HEK293T (cell line): Measurements from ENCODE around the gene RPL12.

Experiments
- CTCF ChIA-PET: fragments of 350-600 bp; formaldehyde crosslinking; extraction: SDS; loops from one replicate; lab custom pipeline; 2021; ENCODE audit warnings: antibody characterized with exemption, inconsistent platforms; lab: Yijun Ruan, JAX
- POLR2A ChIA-PET: fragments of 350-600 bp; formaldehyde crosslinking; extraction: SDS; loops from one replicate; lab custom pipeline; 2020; ENCODE audit warnings: antibody characterized with exemption, inconsistent platforms; lab: Yijun Ruan, JAX
- DNase-seq: peaks from one replicate; pipeline ENCODE4 v3.0.0; 2012; ENCODE audit warnings: mixed read lengths; ENCODE audit errors: extremely low spot score
- ARNT ChIP-seq: fragments of 450-650 bp; IDR thresholded peaks from 2 replicates; pipeline ENCODE4 v1.6.1; 2017; ENCODE audit warnings: mild to moderate bottlenecking
- BHLHE40 ChIP-seq: fragments of 450-650 bp; IDR thresholded peaks from 2 replicates; pipeline ENCODE4 v1.6.1; 2016; ENCODE audit warnings: mild to moderate bottlenecking, moderate library complexity, borderline replicate concordance
- CTBP1 ChIP-seq: fragments of 450-650 bp; IDR thresholded peaks from 2 replicates; pipeline ENCODE4 v1.6.1; 2016; ENCODE audit warnings: borderline replicate concordance
- ELF4 ChIP-seq: fragments of 450-650 bp; IDR thresholded peaks from 2 replicates; pipeline ENCODE4 v1.6.1; 2017; ENCODE audit warnings: antibody characterized with exemption
- FOXA1 ChIP-seq: fragments of 450-650 bp; IDR thresholded peaks from 2 replicates; pipeline ENCODE4 v1.6.1; 2016; ENCODE audit warnings: mild to moderate bottlenecking
- FOXK2 ChIP-seq: fragments of 450-650 bp; IDR thresholded peaks from 2 replicates; pipeline ENCODE4 v1.6.1; 2016; ENCODE audit warnings: mild to moderate bottlenecking
- FOXM1 ChIP-seq: fragments of 450-650 bp; IDR thresholded peaks from 2 replicates; pipeline ENCODE4 v1.6.1; 2017; ENCODE audit warnings: mild to moderate bottlenecking, borderline replicate concordance
- HDGF ChIP-seq: fragments of 450-650 bp; IDR thresholded peaks from 2 replicates; pipeline ENCODE4 v1.6.1; 2017; ENCODE audit warnings: antibody characterized with exemption, borderline replicate concordance
- L3MBTL2 ChIP-seq: fragments of 450-650 bp; conservative IDR thresholded peaks from 2 replicates; pipeline ENCODE4 v1.6.1; 2016; ENCODE audit warnings: mild to moderate bottlenecking
- LEF1 ChIP-seq: fragments of 450-650 bp; IDR thresholded peaks from 2 replicates; pipeline ENCODE4 v1.6.1; 2017; ENCODE audit warnings: mild to moderate bottlenecking, borderline replicate concordance
- NFRKB ChIP-seq: fragments of 450-650 bp; IDR thresholded peaks from 2 replicates; pipeline ENCODE4 v1.6.1; 2016; ENCODE audit warnings: mild to moderate bottlenecking, moderate library complexity
- SP1 ChIP-seq: fragments of 450-650 bp; IDR thresholded peaks from 2 replicates; pipeline ENCODE4 v1.6.1; 2017
- SUZ12 ChIP-seq: fragments of 450-650 bp; IDR thresholded peaks from 2 replicates; pipeline ENCODE4 v1.6.1; 2016; ENCODE audit warnings: mild to moderate bottlenecking
- TARDBP ChIP-seq: fragments of 450-650 bp; IDR thresholded peaks from 2 replicates; pipeline ENCODE4 v1.6.1; 2016
- ZNF384 ChIP-seq: fragments of 450-650 bp; IDR thresholded peaks from 2 replicates; pipeline ENCODE4 v1.6.1; 2016
- TF ChIP-seq, protein P1 (sequence below): fragments of 450-650 bp; IDR thresholded peaks from 2 replicates; pipeline ENCODE4 v1.6.1; 2016

RPL12 gene

DNA sequence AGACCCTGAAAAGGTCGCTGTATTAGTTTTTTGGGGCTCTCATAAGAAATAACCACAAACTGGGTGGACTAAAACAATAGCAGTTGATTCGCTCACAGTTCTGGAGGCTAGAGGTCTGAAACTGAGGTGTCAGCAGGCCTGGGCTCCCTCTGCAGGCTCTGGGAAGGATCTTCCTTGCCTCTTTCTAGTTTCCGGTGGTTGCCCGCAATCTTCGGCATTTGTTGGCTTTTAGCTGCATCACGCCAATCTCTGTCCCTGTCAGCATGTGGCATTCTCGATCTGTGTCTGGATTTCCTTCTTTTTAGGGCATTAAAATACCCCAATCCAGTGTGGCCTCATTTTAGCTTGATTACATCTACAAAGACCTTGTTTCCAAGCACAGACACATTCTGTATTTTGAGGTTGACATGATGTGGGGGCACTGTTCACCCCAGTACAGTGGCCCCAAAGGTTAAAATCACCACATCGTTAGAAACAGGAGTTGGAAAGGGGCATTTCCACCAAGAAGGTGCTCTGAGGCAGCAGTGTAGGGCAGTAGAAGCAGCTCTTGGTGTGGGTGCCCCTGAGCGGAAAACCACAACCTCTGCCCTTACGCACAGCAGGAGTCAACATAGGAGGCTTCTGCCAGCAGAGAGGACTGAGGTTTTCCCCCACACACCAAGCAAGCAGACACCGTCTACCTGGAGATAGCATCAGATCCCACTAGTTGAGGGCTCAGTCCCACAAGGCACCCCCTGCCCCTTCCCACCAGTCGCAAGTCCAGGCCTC lies 13.5 kb downstream of the RPL12 start:
- DNase-seq: no peak
- ChIA-PET POLR2A (interaction anchor here (1.6 kb wide), 1 partner anchor 13 kb away, joined by 6 read pairs; the partner anchor contains the start of gene ZNF79), CTCF (no interaction called here)
- TF ChIP-seq FOXA1: no peak
- no peak for TF ChIP-seq L3MBTL2
- no peak for TF ChIP-seq BHLHE40
- TF ChIP-seq CTBP1: no peak
- TF ChIP-seq ELF4: no peak
- no peak for TF ChIP-seq FOXM1
- TF ChIP-seq FOXK2: no peak
- TF ChIP-seq, protein P1, sequence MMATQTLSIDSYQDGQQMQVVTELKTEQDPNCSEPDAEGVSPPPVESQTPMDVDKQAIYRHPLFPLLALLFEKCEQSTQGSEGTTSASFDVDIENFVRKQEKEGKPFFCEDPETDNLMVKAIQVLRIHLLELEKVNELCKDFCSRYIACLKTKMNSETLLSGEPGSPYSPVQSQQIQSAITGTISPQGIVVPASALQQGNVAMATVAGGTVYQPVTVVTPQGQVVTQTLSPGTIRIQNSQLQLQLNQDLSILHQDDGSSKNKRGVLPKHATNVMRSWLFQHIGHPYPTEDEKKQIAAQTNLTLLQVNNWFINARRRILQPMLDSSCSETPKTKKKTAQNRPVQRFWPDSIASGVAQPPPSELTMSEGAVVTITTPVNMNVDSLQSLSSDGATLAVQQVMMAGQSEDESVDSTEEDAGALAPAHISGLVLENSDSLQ: no peak
- no peak for TF ChIP-seq ZNF384
- no peak for TF ChIP-seq TARDBP
- no peak for TF ChIP-seq NFRKB
- TF ChIP-seq ARNT: no peak
- TF ChIP-seq HDGF: no peak
- TF ChIP-seq LEF1: no peak
- no peak for TF ChIP-seq SP1
- no peak for TF ChIP-seq SUZ12

DNA sequence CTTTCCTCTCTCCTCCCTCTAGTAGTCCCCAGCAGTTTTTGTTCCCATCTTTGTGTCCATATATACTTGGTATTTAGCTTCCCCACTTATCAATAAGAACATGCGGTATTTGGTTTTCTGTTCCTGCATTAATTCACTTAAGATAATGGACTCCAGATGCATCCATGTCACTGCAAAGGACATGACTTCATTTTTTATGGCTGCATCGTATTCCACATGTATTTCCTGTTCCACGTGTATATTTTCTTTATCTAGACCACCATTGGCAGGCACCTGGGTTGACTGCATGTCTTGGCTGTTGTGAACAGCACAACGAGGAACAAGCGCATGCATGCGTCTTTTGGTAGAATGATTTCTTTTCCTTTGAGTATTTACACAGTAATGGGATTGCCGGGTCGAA lies 20.8 kb downstream of the RPL12 start:
- ChIA-PET POLR2A (no interaction called here), CTCF (interaction anchor here (0.8 kb wide), 1 partner anchor 13 kb away, joined by 3 read pairs; no protein-coding TSS in a partner anchor)
- TF ChIP-seq FOXA1 (no peak), NFRKB (no peak), BHLHE40 (no peak), TARDBP (no peak), FOXM1 (no peak), CTBP1 (no peak), FOXK2 (no peak), ELF4 (no peak)
- TF ChIP-seq, protein P1: no peak
- no peak for DNase-seq

DNA sequence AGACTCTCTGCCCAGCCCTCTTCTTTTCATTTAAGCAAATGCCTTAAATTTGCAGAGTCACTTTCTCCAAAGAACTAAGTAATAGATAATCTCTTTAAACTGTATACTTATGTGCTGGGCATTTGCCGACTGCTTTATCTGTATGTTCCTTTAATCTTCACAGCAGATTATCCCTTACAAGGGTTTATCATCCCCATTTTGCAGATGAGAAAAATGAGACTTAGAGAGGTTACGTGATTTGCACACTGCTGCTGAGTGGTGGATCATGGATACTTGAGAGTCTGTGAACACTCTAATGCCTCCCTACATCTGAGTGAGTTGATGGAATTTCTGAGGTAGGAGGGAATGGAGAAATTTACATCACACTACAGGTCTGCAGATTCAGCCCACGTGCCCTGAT lies 22.9 kb downstream of the RPL12 start:
- TF ChIP-seq SUZ12 (no peak), TARDBP (no peak), HDGF (no peak), LEF1 (no peak), L3MBTL2 (no peak), NFRKB (no peak), FOXK2 (no peak), BHLHE40 (no peak), ARNT (no peak), ELF4 (no peak), FOXA1 (no peak)
- TF ChIP-seq, protein P1: no peak
- no peak for DNase-seq
- POLR2A ChIA-PET: no interaction called here
- CTCF ChIA-PET: no interaction called here

DNA sequence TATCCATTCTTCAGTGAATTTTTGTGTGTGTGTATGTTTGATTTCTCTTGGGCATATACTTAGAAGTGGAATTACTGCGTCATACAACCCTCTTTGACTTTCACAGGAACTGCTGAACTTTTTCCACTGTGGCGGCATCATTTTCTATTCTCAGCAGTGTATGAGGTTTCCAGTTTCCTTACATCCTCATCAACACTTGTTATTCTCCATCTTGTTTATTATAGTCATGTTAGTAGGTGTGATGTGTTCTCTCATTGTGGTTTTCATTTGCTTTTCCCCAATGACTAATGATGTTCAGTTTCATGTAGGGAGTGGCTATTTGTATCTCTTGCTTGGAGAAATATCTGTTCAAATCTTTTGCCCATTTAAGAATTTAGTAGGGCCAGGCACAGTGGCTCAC lies 24.4 kb downstream of the RPL12 start:
- ChIA-PET POLR2A (no interaction called here), CTCF (no interaction called here)
- TF ChIP-seq SP1: no peak
- TF ChIP-seq FOXK2: no peak
- no peak for TF ChIP-seq ELF4
- no peak for TF ChIP-seq ZNF384
- TF ChIP-seq ARNT: no peak
- TF ChIP-seq BHLHE40: no peak
- no peak for TF ChIP-seq FOXM1
- no peak for TF ChIP-seq HDGF
- TF ChIP-seq NFRKB: no peak
- no peak for DNase-seq

DNA sequence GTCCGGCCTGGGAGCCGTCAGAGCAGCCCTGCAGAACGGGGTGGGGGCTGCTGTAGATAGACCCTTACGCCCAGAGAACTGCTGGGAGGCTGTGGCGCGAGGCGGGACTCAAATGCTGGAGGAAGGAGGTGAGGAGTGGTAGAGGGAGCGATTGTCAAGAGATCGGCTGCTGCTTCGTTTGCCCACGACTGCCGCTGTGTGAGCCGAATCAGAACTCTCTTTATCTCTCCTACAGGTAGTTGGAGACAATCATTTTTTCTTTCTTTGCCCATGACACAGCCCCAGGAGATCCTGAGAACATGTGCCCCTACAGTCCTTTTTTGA lies 26.6 kb downstream of the RPL12 start:
- DNase-seq: no peak
- TF ChIP-seq NFRKB (no peak), ARNT (no peak), FOXA1 (no peak), FOXK2 (no peak)
- ChIA-PET CTCF (no interaction called here), POLR2A (interaction anchor here (1.0 to 2.7 kb wide), 15 partner anchors 7 to 42 kb away, joined by 3 to 18 read pairs (median 5); partner anchors contain the start of genes LRSAM1, RPL12 and SLC2A8)

DNA sequence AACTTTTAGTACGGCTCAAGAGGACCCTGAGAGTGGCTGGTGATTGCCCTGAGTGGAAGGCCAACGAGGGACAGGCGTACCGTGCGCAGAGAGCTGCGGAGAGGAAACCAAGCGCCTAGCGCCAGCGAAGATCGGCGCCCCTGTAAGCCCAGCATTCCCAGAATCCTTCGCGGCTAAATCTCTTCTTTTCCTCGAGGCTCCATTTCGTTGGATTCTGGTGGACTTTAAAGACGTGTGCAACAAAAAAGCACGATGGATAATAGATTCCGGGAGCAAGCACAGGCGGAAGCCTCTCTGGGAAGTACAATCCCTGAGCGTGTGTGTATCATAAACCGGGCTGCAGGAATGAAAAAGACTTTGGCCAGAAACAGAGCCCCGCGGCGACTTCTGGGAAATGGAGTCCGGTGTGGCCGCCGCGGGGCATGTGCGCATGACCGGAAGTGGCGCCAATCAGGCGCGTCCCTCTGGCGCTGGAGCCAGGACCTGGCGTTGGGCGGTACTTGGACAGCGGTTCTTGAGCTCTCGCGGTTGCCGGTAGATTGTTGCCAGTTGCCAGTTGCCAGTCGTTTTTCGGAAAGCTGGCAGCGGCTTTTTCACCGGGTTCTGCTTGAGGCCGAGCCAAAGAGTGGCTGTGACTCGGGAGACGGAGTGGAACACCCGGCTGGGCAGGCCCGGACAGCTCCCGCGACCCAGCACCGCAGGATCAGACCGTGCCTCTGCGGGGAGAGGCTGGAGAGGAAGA lies 27.1 kb downstream of the RPL12 start, which contains the start of gene ZNF79:
Gene ZNF79, plus strand, starts transcription at position 449 of the 742 bp plus-strand sequence. CDS start 406 bp downstream, outside the sequence.
- peak; percentile 96 for DNase-seq
- ChIA-PET CTCF (interaction anchor here (0.6 kb wide), 1 partner anchor 25 kb away, joined by 3 read pairs; no protein-coding TSS in a partner anchor), POLR2A (interaction anchor here (0.7 to 2.7 kb wide), 20 partner anchors 8 to 171 kb away, joined by 3 to 18 read pairs (median 4); partner anchors contain the start of genes LRSAM1, RPL12 and SLC2A8)
- TF ChIP-seq ELF4 (peak; percentile 56), TARDBP (no peak), FOXK2 (no peak), L3MBTL2 (peak; percentile 83), ZNF384 (no peak), ARNT (no peak), SUZ12 (no peak)
